Astrocyte of the cerebellum (primary cell): ENCODE measurements around the gene ADAM17.

Experiments used
- DNase-seq: peaks from one replicate; pipeline ENCODE4 v3.0.0-alpha.2; 2011; ENCODE audit warnings: low read depth
- H3K4me3 ChIP-seq: 2 replicates; pipeline ENCODE4 v1.5.1; 2011; ENCODE audit warnings: mild to moderate bottlenecking, low read depth, low read length, moderate library complexity
- in situ Hi-C: cut with HindIII; loops from 2 replicates; pipeline ENCODE4 v1.10.0; 2017; ENCODE audit warnings: low sequenced_read_pairs
- TF ChIP-seq, protein P1 (sequence below): IDR thresholded peaks from 2 replicates; pipeline ENCODE4 v1.5.1; 2012; ENCODE audit warnings: low read length, low read depth, moderate library complexity, mild to moderate bottlenecking; ENCODE audit errors: missing control alignments

Gene ADAM17

DNA sequence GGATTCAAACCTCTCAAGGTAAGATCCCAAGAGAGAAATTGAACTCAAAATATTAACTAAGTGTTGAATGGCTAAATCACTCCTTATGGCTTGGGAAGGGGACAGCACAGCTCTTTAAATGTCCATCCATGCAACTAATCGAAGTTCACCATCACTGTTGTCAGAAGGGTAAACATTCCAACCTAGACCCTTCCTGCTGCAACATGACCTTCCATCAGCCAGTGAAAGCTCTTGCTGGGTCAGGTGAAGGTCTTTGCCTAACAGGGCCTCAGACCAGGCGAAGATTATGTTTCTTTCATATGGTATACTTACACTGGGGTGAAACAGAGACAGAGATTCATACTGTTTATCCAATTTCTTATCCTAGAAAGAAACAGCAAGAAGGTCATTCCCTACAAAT lies 64.8 kb downstream of the ADAM17 start:
- in situ Hi-C loops = loop anchor here (5.0 kb wide), 1 partner anchor 97 kb away; no protein-coding TSS in a partner anchor
- H3K4me3 ChIP-seq = no peak overlapping the region
- TF ChIP-seq, protein P1, sequence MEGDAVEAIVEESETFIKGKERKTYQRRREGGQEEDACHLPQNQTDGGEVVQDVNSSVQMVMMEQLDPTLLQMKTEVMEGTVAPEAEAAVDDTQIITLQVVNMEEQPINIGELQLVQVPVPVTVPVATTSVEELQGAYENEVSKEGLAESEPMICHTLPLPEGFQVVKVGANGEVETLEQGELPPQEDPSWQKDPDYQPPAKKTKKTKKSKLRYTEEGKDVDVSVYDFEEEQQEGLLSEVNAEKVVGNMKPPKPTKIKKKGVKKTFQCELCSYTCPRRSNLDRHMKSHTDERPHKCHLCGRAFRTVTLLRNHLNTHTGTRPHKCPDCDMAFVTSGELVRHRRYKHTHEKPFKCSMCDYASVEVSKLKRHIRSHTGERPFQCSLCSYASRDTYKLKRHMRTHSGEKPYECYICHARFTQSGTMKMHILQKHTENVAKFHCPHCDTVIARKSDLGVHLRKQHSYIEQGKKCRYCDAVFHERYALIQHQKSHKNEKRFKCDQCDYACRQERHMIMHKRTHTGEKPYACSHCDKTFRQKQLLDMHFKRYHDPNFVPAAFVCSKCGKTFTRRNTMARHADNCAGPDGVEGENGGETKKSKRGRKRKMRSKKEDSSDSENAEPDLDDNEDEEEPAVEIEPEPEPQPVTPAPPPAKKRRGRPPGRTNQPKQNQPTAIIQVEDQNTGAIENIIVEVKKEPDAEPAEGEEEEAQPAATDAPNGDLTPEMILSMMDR = no peak
- DNase-seq = no peak

DNA sequence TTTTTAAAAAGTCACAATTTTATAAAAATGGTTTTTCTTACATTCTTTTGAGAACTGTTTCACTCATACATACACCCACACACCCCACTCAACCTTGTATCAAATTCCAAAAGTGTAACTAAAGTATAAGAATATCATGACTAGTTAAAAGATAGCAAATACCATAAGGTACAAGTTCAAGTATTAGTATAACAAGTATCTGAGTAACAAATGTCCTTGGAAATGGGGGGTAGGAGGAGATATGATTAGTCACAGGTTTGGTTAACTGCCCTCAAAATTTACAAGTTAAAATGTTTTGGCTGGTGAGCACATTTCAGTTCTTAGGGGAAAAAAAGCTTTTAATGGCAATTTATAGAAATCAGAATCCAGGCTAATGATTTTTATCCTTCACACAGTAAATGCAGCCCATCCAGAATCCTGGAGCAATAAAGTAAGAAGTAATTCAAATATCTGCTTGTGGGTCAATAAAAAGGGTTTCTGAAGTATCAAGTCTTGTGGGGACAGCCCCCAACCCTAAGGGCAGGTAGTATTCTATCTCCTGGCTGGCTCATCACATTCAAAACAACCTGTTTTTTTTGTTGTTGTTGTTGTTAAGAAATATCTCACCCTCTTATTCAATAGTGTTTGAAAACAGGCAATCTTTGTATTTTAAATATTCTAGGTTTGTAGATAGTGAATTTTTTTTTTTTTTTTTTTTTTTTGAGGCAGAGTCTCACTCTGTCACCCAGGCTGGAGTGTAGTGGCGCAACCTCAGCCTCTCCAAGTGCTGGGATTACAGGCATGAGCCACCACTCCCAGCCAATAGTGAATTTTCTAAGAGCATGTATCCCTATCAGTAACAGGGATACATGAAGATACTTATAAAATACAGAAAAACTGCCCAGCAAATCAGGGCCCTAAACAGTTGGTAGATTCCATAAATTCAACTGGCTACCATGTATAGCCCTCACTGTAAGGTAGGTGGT lies 66.8 kb downstream of the ADAM17 start:
- DNase-seq = no peak
- TF ChIP-seq, protein P1 = no peak
- H3K4me3 ChIP-seq = no peak overlapping the region
- in situ Hi-C loops = no loop called here

DNA sequence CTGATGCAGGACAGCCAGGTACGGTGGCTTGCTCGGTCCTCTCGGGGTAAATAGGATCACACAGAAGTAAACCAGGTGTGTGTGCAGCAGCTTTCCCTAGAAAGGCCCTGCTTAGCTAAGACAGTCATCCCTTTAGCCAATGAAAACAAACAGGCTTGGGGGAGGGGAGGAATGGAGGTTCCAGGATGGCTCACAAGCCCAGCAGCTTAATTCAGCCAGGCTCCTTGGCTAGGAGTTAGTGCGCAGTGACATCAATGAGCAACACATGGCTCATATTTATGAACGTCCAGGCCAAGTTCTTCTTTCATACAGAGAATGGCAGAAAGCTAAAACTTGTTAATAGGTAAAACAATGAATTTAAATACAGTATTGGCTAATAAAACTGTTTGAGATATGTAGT lies 71.1 kb downstream of the ADAM17 start:
- H3K4me3 ChIP-seq = no peak overlapping the region
- in situ Hi-C loops = no loop called here
- DNase-seq = no peak
- TF ChIP-seq, protein P1 = no peak

DNA sequence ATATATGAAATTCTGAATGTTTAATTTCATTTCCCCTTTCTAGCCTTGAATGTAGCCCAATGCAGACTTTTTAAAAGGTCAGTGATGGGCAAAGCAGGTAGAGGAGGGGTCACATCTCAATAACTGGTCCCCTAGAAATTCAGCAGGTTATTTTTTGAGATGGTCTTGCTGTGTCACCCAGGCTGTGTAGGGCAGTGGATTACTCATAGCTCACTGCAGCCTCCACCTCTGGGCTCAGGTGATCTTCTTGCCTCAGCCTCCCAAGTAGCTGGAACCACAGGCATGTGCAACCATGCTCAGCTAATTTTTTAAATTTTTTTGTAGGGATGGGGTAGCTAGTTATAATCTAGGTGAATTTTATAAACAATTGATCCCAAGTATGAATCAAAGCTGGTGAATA lies 72.5 kb downstream of the ADAM17 start:
- in situ Hi-C loops = no loop called here
- no peak overlapping the region for H3K4me3 ChIP-seq
- TF ChIP-seq, protein P1 = no peak
- no peak for DNase-seq

DNA sequence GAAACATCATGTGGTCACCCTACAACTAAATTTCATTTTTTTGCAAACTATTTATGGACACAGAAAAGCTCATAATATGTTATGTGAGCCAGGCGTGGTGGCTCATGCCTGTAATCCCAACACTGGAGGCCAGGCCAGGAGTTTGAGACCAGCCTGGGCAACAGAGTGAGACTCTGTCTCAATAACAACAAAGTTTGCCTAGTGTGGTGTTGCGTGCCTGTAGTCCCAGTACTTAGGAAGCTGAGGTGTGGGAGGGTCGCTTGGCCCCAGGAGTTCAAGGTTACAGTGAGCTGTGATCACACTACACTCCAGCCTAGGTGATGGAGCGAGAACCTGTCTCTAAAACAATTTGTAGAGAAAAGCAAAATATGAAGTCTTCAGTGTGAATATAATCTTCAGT lies 75.5 kb downstream of the ADAM17 start:
- no peak overlapping the region for H3K4me3 ChIP-seq
- in situ Hi-C loops = no loop called here
- DNase-seq = no peak
- TF ChIP-seq, protein P1 = no peak

DNA sequence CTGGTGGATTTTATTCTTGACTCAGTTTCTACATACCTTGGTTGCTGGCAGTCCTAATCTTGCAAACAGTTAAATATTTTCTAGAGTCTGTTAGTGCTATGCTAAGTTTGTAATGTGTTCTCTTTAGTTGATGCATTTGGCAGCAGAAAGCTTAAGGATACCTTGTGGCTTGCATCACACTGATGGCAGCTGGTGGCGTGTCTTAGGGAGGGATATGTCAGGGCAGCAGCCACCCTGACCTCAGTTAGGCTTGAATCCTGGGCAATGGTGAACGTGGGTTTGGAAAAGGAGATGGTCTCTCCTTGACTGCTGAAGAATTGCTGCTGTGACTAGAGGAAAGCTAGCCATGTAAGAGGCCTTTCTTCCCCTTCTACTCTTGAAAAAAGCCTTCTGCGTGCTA lies 77.1 kb downstream of the ADAM17 start:
- TF ChIP-seq, protein P1 = no peak
- no peak for DNase-seq
- H3K4me3 ChIP-seq = no peak overlapping the region
- in situ Hi-C loops = no loop called here
